ENCODE results near the gene NEUROD2. TPM values are rescaled to one million over a fixed set of nuclear protein-coding genes. Genes with fewer than 3 reads are reported as not detected.

NEUROD2 gene
- total RNA-seq (2013; cell fraction: nucleolus; rRNA removed) = not detected in 2 replicates
- not detected in 2 replicates for total RNA-seq (2014; rRNA removed)
- total RNA-seq (2014; rRNA removed; fragmentation: Illumina TruSeq; extraction: Trizol) = not detected in 2 replicates
- total RNA-seq (2021) = not detected in 2 replicates
- polyA plus RNA-seq (2011; ENCODE audit: low read depth) = not detected
- polyA plus RNA-seq (2011; rRNA removed) = not detected in 2 replicates
- polyA plus RNA-seq (2011; cell fraction: cytosol; rRNA removed) = not detected in 2 replicates
- polyA plus RNA-seq (2011; cell fraction: nucleus; rRNA removed) = not detected in 2 replicates
- polyA plus RNA-seq (2012) = 0.03 and 0.06 TPM in 2 replicates
- polyA plus RNA-seq (2014; fragmentation: Illumina TruSeq; extraction: Trizol) = not detected in 2 replicates
- not detected for polyA plus RNA-seq (2014; fragmentation: Nextera tagmentation; extraction: Ambion mirVana)
- not detected in 2 replicates for polyA plus RNA-seq (2014; rRNA removed)
- not detected for polyA plus RNA-seq (2016; fragmentation: Nextera tagmentation; extraction: Ambion mirVana)
- polyA minus RNA-seq (2011; rRNA and poly(A)+ RNA removed) = not detected in 2 replicates
- not detected in 2 replicates for polyA minus RNA-seq (2011; cell fraction: cytosol; rRNA and poly(A)+ RNA removed)
- polyA minus RNA-seq (2011; cell fraction: nucleus; rRNA and poly(A)+ RNA removed) = not detected in 2 replicates
- Bru-seq, nascent RNA = not detected
- BruChase-seq, experiment 1, labeled RNA remaining after a 6-hour chase = not detected
- not detected for BruChase-seq, experiment 2, labeled RNA remaining after a 2-hour chase
- long read RNA-seq, experiment 1 = 0 reads
- long read RNA-seq, experiment 2 = 0 reads

- TF ChIP-seq SUPT20H (IDR thresholded peaks at IDR 0.05; ENCODE audit: borderline replicate concordance, control insufficient read depth, low read depth, low read length) (no peak), NBN (IDR thresholded peaks at IDR 0.05) (no peak), SMARCA5 (IDR thresholded peaks at IDR 0.05) (no peak), SIX5 (IDR thresholded peaks at IDR 0.05; ENCODE audit: low read depth, low read length, severe bottlenecking) (no peak), SUZ12 (IDR thresholded peaks at IDR 0.05; ENCODE audit: unreplicated experiment) (no peak), ZSCAN29 (IDR thresholded peaks at IDR 0.05) (no peak), EP300 (IDR thresholded peaks at IDR 0.05; ENCODE audit: borderline replicate concordance in 1 of 2, control insufficient read depth in 1 of 2, low read depth in 2 of 2, low read length in 2 of 2) (no peak), JUNB (IDR thresholded peaks at IDR 0.05) (no peak), RELB (IDR thresholded peaks at IDR 0.05; ENCODE audit: low read depth) (no peak), POLR2A (IDR thresholded peaks at IDR 0.05; ENCODE audit: low read depth, low read length) (no peak), DPF2 (IDR thresholded peaks at IDR 0.05) (no peak), SREBF2 (IDR thresholded peaks at IDR 0.05; ENCODE audit: low read length) (no peak)
- in situ Hi-C loops (cut with MboI) (no loop called here), intact Hi-C loops (cut with micrococcal nuclease; ENCODE audit: unreplicated experiment) (no loop called here)
- ChIA-PET RAD21 (ENCODE audit: unreplicated experiment) (no interaction called here), POLR2A (no interaction called here), CTCF (no interaction called here), SMC1A (ENCODE audit: uncharacterized antibody, unreplicated experiment) (no interaction called here)
- peaks cover 20 to 25% of the 10 kb centered on the region in 2 experiments for H3K27me3 ChIP-seq (replicated peaks in 1 of 2; ENCODE audit: control insufficient read depth in 2 of 2, insufficient read depth in 2 of 2, low read length in 1 of 2)
- 3% methylated on average over 16 of the region's 20 CpGs for WGBS (ENCODE audit: insufficient coverage, insufficient replicate concordance, low lambda C conversion rate, missing lambda C conversion rate)
- BruUV-seq (replicated peaks) = no TSS peak
- ATAC-seq (no peak), FAIRE-seq (no peak), DNase-seq (ENCODE audit: low read depth, low spot score) (no peak)
- no peak within 1 kb of the TSS for H3K4me2 ChIP-seq (ENCODE audit: control insufficient read depth, insufficient read depth)
- H3K9me3 ChIP-seq (replicated peaks; ENCODE audit: control insufficient read depth, insufficient read depth, low read length) = no peaks in the 10 kb centered on the region
- no peak within 1 kb of the TSS for H2AFZ ChIP-seq (ENCODE audit: control insufficient read depth, low read depth, low read length)
- no peaks in the 10 kb centered on the region for H4K20me1 ChIP-seq (ENCODE audit: control insufficient read depth, insufficient read depth)
- H3K36me3 ChIP-seq (ENCODE audit: control insufficient read depth in 2 of 2, insufficient read depth in 2 of 2, low read length in 1 of 2) = no peaks in the 10 kb centered on the region
- no peaks in the 10 kb centered on the region for H3K79me2 ChIP-seq (ENCODE audit: control insufficient read depth, insufficient read depth, low read length)
- no peak within 1 kb of the TSS for H3K4me3 ChIP-seq
- no peak within 1 kb of the TSS for H3K27ac ChIP-seq (ENCODE audit: control insufficient read depth, insufficient read depth)
- no peak within 1 kb of the TSS for H3K9ac ChIP-seq (ENCODE audit: control insufficient read depth, insufficient read depth, low read length)
- H3K4me1 ChIP-seq (ENCODE audit: control insufficient read depth, insufficient read depth, low read length) = peaks cover 6% of the 10 kb centered on the region; the same call in 1 of the 2 replicates
These were observed at the start of gene NEUROD2 for GRCh38 chr17:39607851-39608130. NEUROD2 (minus strand) TSS chr17:39607920; CDS start chr17:39606599, 1,321 bp downstream.

Measured in GM12878 (cell line).